Esophagus muscularis mucosa (tissue), 4 donors: ENCODE data around the gene TTC34.

Experiments used
- CTCF ChIP-seq, 3 experiments: fragments of 200-600 bp in 2 of 3; fragments of 450-650 bp in 1 of 3; sonication (generic) in 2 of 3; IDR thresholded peaks; one replicate each; pipeline ENCODE4 v1.5.1; 2017 to 2019; ENCODE audit warnings: antibody characterized with exemption in 3 of 3, mild to moderate bottlenecking in 2 of 3, moderate library complexity in 1 of 3
- EP300 ChIP-seq: sonication (generic); formaldehyde crosslinking; IDR thresholded peaks from one replicate; pipeline ENCODE4 v1.6.1; 2017; ENCODE audit warnings: antibody characterized with exemption
- POLR2A ChIP-seq: fragments of 450-650 bp; IDR thresholded peaks from one replicate; pipeline ENCODE4 v1.6.1; 2017; ENCODE audit warnings: antibody characterized with exemption, moderate library complexity, mild to moderate bottlenecking, low read depth
- POLR2AphosphoS5 ChIP-seq, 2 donors: sonication (generic); formaldehyde crosslinking; IDR thresholded peaks; one replicate each; pipeline ENCODE4 v1.6.1; 2017; ENCODE audit warnings: antibody characterized with exemption in 2 of 2

GRCh38 chr1:2837316-2837715, 35.8 kb upstream of the TTC34 start:
- no peak for TF ChIP-seq POLR2AphosphoS5 (IDR thresholded peaks at IDR 0.05)
- TF ChIP-seq CTCF (IDR thresholded peaks at IDR 0.05) = no peak
- TF ChIP-seq POLR2A = no peak
- TF ChIP-seq EP300 = no peak
